IPS DF 4.7 (cell line): ENCODE results near the gene ALPP.
"Not testable (repeated sequence)": the region's sequence is repeated elsewhere in the genome, so short reads cannot be mapped to it uniquely, and the experiment has no call there.

Experiments
- DNase-seq: peaks from one replicate; pipeline ENCODE4 v3.0.0-alpha.2; 2013; ENCODE audit warnings: low spot score; ENCODE audit errors: extremely low read depth

The ALPP gene

GRCh38 chr2:232341061-232341738, 37.4 kb upstream of the ALPP start:
- DNase-seq, result no peak

GRCh38 chr2:232341739-232342126, 36.8 kb upstream of the ALPP start:
- DNase-seq, result no peak

GRCh38 chr2:232342635-232343565, 35.7 kb upstream of the ALPP start:
- DNase-seq, result no peak

GRCh38 chr2:232343821-232344220, 34.7 kb upstream of the ALPP start:
- DNase-seq, result no peak

GRCh38 chr2:232345251-232345650, 33.3 kb upstream of the ALPP start:
- DNase-seq, result no peak

- DNase-seq, result no peak
Observed at GRCh38 chr2:232347369-232347768, 31.2 kb upstream of the ALPP start.

GRCh38 chr2:232348936-232349335, 29.6 kb upstream of the ALPP start:
- DNase-seq, result no peak

GRCh38 chr2:232349546-232349945, 29.0 kb upstream of the ALPP start:
- DNase-seq, result no peak

- no peak for DNase-seq
Observed at GRCh38 chr2:232349946-232350635, 28.5 kb upstream of the ALPP start.

- no peak for DNase-seq
Observed at GRCh38 chr2:232350804-232351685, 27.5 kb upstream of the ALPP start.

GRCh38 chr2:232351686-232352510, 26.7 kb upstream of the ALPP start:
- DNase-seq, result no peak

GRCh38 chr2:232352511-232353091, 25.9 kb upstream of the ALPP start:
- no peak for DNase-seq

GRCh38 chr2:232353096-232353495, 25.5 kb upstream of the ALPP start:
- DNase-seq, result no peak

GRCh38 chr2:232353660-232354059, 24.9 kb upstream of the ALPP start:
- DNase-seq, result no peak

GRCh38 chr2:232354069-232354468, 24.5 kb upstream of the ALPP start:
- no peak for DNase-seq

GRCh38 chr2:232361646-232362045, 16.9 kb upstream of the ALPP start:
- no peak for DNase-seq

- DNase-seq, result no peak
Observed at GRCh38 chr2:232362174-232362900, 16.2 kb upstream of the ALPP start.

GRCh38 chr2:232363064-232363783, 15.3 kb upstream of the ALPP start:
- not testable (repeated sequence) for DNase-seq
